PFSK-1 (cell line): ENCODE data around the gene KRTAP1-4.
"Not testable (repeated sequence)": the region's sequence is repeated elsewhere in the genome, so short reads cannot be mapped to it uniquely, and the experiment has no call there.

Experiments
- FOXP2 ChIP-seq: optimal IDR thresholded peaks from 2 replicates; pipeline ENCODE3; 2011; ENCODE audit warnings: borderline replicate concordance, control low read depth, inconsistent platforms; ENCODE audit not compliant: insufficient read depth; ENCODE audit errors: extremely low read length, extremely low read depth
- POLR2AphosphoS5 ChIP-seq: IDR thresholded peaks from 2 replicates; pipeline ENCODE4 v1.6.1; 2012; ENCODE audit warnings: low read depth, mild to moderate bottlenecking, control low read depth, low read length, moderate library complexity
- REST ChIP-seq, 2 experiments: IDR thresholded peaks; 2 replicates each; pipeline versions ENCODE4 v1.6.1 to v1.8.0; 2011 to 2012; ENCODE audit warnings: low read depth in 2 of 2, low read length in 2 of 2, control low read depth in 1 of 2, inconsistent platforms in 1 of 2, mild to moderate bottlenecking in 1 of 2, moderate library complexity in 1 of 2; ENCODE audit not compliant: insufficient read depth in 1 of 2
- SIN3A ChIP-seq: IDR thresholded peaks from 2 replicates; pipeline ENCODE4 v1.6.1; 2012; ENCODE audit warnings: mild to moderate bottlenecking, low read length, moderate library complexity, borderline replicate concordance; ENCODE audit not compliant: insufficient read depth
- TAF1 ChIP-seq: IDR thresholded peaks from 2 replicates; pipeline ENCODE4 v1.6.1; 2012; ENCODE audit warnings: low read length, control low read depth, borderline replicate concordance; ENCODE audit not compliant: insufficient read depth

The KRTAP1-4 gene

GRCh38 chr17:41002814-41003213 lies 27.2 kb downstream of the KRTAP1-4 start:
- TF ChIP-seq REST (IDR thresholded peaks at IDR 0.05; ENCODE audit: insufficient read depth in 1 of 2, low read depth in 2 of 2, low read length in 2 of 2) (no peak), TAF1 (no peak), POLR2AphosphoS5 (no peak), SIN3A (no peak), FOXP2 (no peak)

GRCh38 chr17:41001795-41002194 lies 28.2 kb downstream of the KRTAP1-4 start:
- TF ChIP-seq SIN3A = no peak
- TF ChIP-seq FOXP2 = no peak
- no peak for TF ChIP-seq POLR2AphosphoS5
- no peak for TF ChIP-seq REST (IDR thresholded peaks at IDR 0.05; ENCODE audit: insufficient read depth in 1 of 2, low read depth in 2 of 2, low read length in 2 of 2)
- no peak for TF ChIP-seq TAF1

- TF ChIP-seq TAF1; SIN3A; REST (IDR thresholded peaks at IDR 0.05; ENCODE audit: insufficient read depth in 1 of 2, low read depth in 2 of 2, low read length in 2 of 2): not testable (repeated sequence)
Observed at GRCh38 chr17:40999563-40999962, 30.4 kb downstream of the KRTAP1-4 start, which contains the start of gene KRTAP3-2. TSS of gene KRTAP3-2 (minus strand) at chr17:40999906. CDS start at chr17:40999853, 53 bp downstream.

- TF ChIP-seq FOXP2 (no peak), POLR2AphosphoS5 (no peak), REST (IDR thresholded peaks at IDR 0.05; ENCODE audit: insufficient read depth in 1 of 2, low read depth in 2 of 2, low read length in 2 of 2) (no peak), SIN3A (no peak), TAF1 (no peak)
Observed at GRCh38 chr17:40997361-40997760, 32.6 kb downstream of the KRTAP1-4 start.

- TF ChIP-seq REST (IDR thresholded peaks at IDR 0.05; ENCODE audit: insufficient read depth in 1 of 2, low read depth in 2 of 2, low read length in 2 of 2) (no peak), SIN3A (no peak), FOXP2 (no peak), TAF1 (no peak), POLR2AphosphoS5 (no peak)
Observed at GRCh38 chr17:40996829-40997228, 33.2 kb downstream of the KRTAP1-4 start.
